Measurements from ENCODE around the gene CMKLR1.

DNA sequence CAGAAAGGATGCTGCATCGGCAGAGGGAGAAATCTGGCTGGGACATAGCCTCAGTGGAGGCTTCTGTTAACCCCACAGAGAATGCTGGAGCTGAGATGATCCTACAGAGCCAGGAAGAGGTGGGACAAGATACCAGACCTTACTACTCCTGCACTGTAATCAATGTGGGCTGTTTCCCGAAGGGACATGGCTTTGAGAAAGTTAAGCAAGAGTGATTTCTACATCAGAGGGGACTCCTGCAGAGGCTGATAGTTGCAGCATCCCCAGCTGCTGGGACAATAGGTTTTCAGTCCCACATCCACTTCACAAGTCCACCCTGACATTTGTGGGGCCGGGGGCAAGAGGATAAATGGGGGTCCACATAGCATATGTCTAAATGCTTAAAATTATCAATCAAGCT is 22.5 kb upstream of the CMKLR1 start:
- TF ChIP-seq CTCF (IDR thresholded peaks at IDR 0.05) (no peak), EZH2 (IDR thresholded peaks at IDR 0.05; ENCODE audit: borderline replicate concordance, insufficient read depth, low read depth, low read length, poor library complexity, severe bottlenecking) (no peak)

All from B cell (primary cell).